BLaER1 (cell line): Measurements from ENCODE around the gene PIK3C2G.

Experiments
- H3K27ac ChIP-seq: shearing (Covaris generic); formaldehyde crosslinking; 2 replicates; pipeline ENCODE4 v1.8.1; 2022
- H3K27me3 ChIP-seq: shearing (Covaris generic); formaldehyde crosslinking; 2 replicates; pipeline ENCODE4 v1.8.1; 2022
- H3K36me3 ChIP-seq: shearing (Covaris generic); formaldehyde crosslinking; 2 replicates; pipeline ENCODE4 v1.8.1; 2022
- H3K4me1 ChIP-seq: shearing (Covaris generic); formaldehyde crosslinking; 2 replicates; pipeline ENCODE4 v1.8.1; 2022
- H3K4me2 ChIP-seq: shearing (Covaris generic); formaldehyde crosslinking; 2 replicates; pipeline ENCODE4 v1.8.1; 2022
- H3K4me3 ChIP-seq: shearing (Covaris generic); formaldehyde crosslinking; 2 replicates; pipeline ENCODE4 v1.8.1; 2022
- H3K9ac ChIP-seq: shearing (Covaris generic); formaldehyde crosslinking; 2 replicates; pipeline ENCODE4 v1.8.1; 2022
- H3K9me3 ChIP-seq: shearing (Covaris generic); formaldehyde crosslinking; 2 replicates; pipeline ENCODE4 v1.8.1; 2022
- H4K20me1 ChIP-seq: shearing (Covaris generic); formaldehyde crosslinking; 2 replicates; pipeline ENCODE4 v1.8.1; 2022
- Cebpa-rat ChIP-seq: shearing (Covaris generic); IDR thresholded peaks from 2 replicates; pipeline ENCODE4 v1.8.1; 2022

PIK3C2G gene, protein sequence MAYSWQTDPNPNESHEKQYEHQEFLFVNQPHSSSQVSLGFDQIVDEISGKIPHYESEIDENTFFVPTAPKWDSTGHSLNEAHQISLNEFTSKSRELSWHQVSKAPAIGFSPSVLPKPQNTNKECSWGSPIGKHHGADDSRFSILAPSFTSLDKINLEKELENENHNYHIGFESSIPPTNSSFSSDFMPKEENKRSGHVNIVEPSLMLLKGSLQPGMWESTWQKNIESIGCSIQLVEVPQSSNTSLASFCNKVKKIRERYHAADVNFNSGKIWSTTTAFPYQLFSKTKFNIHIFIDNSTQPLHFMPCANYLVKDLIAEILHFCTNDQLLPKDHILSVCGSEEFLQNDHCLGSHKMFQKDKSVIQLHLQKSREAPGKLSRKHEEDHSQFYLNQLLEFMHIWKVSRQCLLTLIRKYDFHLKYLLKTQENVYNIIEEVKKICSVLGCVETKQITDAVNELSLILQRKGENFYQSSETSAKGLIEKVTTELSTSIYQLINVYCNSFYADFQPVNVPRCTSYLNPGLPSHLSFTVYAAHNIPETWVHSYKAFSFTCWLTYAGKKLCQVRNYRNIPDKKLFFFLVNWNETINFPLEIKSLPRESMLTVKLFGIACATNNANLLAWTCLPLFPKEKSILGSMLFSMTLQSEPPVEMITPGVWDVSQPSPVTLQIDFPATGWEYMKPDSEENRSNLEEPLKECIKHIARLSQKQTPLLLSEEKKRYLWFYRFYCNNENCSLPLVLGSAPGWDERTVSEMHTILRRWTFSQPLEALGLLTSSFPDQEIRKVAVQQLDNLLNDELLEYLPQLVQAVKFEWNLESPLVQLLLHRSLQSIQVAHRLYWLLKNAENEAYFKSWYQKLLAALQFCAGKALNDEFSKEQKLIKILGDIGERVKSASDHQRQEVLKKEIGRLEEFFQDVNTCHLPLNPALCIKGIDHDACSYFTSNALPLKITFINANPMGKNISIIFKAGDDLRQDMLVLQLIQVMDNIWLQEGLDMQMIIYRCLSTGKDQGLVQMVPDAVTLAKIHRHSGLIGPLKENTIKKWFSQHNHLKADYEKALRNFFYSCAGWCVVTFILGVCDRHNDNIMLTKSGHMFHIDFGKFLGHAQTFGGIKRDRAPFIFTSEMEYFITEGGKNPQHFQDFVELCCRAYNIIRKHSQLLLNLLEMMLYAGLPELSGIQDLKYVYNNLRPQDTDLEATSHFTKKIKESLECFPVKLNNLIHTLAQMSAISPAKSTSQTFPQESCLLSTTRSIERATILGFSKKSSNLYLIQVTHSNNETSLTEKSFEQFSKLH (N-terminal part only)

GRCh38 chr12:18261273-18261672, at the start of gene PIK3C2G:
Gene PIK3C2G (plus strand): TSS chr12:18261518. CDS start chr12:18282082, 20,564 bp downstream.
- Histone ChIP-seq H3K4me2 (no peak within 1 kb of the TSS), H3K4me1 (no peaks in the 10 kb centered on the region), H4K20me1 (no peaks in the 10 kb centered on the region), H3K27me3 (no peaks in the 10 kb centered on the region), H3K9me3 (no peaks in the 10 kb centered on the region), H3K27ac (no peak within 1 kb of the TSS), H3K4me3 (no peak within 1 kb of the TSS), H3K36me3 (no peaks in the 10 kb centered on the region), H3K9ac (no peak within 1 kb of the TSS)
- no peak for TF ChIP-seq Cebpa-rat

DNA sequence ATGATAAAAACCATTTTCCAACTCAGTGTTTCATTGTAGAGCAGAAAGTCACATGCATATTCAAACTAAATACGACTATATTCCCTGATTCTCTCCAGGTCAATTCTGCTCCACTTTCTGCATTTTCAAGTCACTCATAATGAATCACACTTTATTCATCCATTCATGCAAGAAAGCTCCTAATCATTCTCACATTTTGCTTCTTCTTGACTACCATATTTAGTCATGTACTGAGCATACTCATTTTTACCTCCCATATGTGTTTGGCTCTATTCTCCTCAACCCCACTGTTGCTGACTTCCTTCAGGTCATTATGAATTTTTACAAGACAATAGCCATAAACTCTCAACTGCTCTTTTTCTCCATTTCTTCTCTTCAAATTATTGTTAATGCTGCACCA, 43.4 kb upstream of the PIK3C2G start:
- Histone ChIP-seq H3K9ac (no peak overlapping the region), H3K4me2 (no peak overlapping the region), H4K20me1 (no peaks in the 10 kb centered on the region), H3K27ac (no peak overlapping the region), H3K4me3 (no peak overlapping the region), H3K9me3 (no peaks in the 10 kb centered on the region), H3K27me3 (no peaks in the 10 kb centered on the region), H3K4me1 (peaks cover 4% of the 10 kb centered on the region; the same call in 1 of the 2 replicates), H3K36me3 (no peaks in the 10 kb centered on the region)
- no peak for TF ChIP-seq Cebpa-rat

DNA sequence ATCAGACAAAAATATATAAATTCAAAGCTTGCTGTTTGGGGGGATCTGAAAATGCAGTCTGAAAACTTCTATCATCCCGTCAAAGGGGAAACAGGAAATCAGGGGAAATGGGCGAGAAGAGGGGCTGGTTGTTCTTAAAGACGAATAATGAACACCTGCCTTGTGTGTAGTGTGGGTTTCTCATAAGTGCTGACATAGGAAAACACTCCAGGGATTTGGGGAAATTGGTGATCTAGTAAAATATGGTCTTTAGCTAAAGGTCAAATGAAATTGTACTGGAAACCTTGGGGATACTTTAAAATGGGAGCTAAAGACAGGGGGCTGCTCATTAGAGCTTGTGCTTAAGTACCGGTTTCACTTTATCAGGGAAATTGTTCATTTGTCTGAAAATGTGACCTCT, 39.6 kb upstream of the PIK3C2G start:
- H3K27ac ChIP-seq = no peak overlapping the region
- H3K9me3 ChIP-seq = no peaks in the 10 kb centered on the region
- H3K9ac ChIP-seq = no peak overlapping the region
- no peak overlapping the region for H3K4me2 ChIP-seq
- peaks cover 4% of the 10 kb centered on the region; the same call in 1 of the 2 replicates for H3K4me1 ChIP-seq
- no peaks in the 10 kb centered on the region for H3K36me3 ChIP-seq
- no peaks in the 10 kb centered on the region for H3K27me3 ChIP-seq
- H3K4me3 ChIP-seq = no peak overlapping the region
- no peaks in the 10 kb centered on the region for H4K20me1 ChIP-seq
- no peak for TF ChIP-seq Cebpa-rat

DNA sequence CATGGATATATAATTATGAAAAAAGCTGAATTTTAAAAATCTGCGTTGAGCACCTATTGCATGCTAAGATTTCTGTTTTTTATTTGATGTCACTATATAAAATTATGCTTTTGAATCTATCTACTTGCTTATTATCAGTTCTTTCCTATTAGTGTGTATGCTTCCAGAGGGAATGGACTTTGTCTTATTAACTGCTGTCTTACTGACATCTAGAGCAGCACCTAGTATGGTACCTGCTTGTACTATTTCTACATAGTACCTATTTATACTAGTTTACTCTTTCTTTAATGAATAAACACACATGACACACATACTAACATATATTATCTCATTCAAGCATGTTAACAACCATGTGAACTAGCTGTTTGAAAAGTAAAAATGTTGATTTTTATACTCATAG, 38.6 kb upstream of the PIK3C2G start:
- peaks cover 4% of the 10 kb centered on the region; the same call in 1 of the 2 replicates for H3K4me1 ChIP-seq

GRCh38 chr12:18224745-18225144, 36.6 kb upstream of the PIK3C2G start:
- H3K9me3 ChIP-seq = no peaks in the 10 kb centered on the region
- TF ChIP-seq Cebpa-rat = no peak

More for the DNA sequence above, 38.6 kb upstream of the PIK3C2G start:
- Histone ChIP-seq H3K4me3 (no peak overlapping the region), H3K9me3 (no peaks in the 10 kb centered on the region), H4K20me1 (no peaks in the 10 kb centered on the region), H3K27me3 (no peaks in the 10 kb centered on the region), H3K9ac (no peak overlapping the region), H3K4me2 (no peak overlapping the region), H3K27ac (no peak overlapping the region), H3K36me3 (no peaks in the 10 kb centered on the region)
- no peak for TF ChIP-seq Cebpa-rat

GRCh38 chr12:18239526-18239925, 21.8 kb upstream of the PIK3C2G start:
- H3K27ac ChIP-seq = no peak overlapping the region
- no peak for TF ChIP-seq Cebpa-rat
- no peaks in the 10 kb centered on the region for H3K27me3 ChIP-seq
- H3K9me3 ChIP-seq = peaks cover 11% of the 10 kb centered on the region
- H3K4me3 ChIP-seq = no peak overlapping the region
- H3K4me1 ChIP-seq = no peaks in the 10 kb centered on the region
- H3K4me2 ChIP-seq = no peak overlapping the region
- no peaks in the 10 kb centered on the region for H3K36me3 ChIP-seq
- no peak overlapping the region for H3K9ac ChIP-seq
- no peaks in the 10 kb centered on the region for H4K20me1 ChIP-seq

More at GRCh38 chr12:18224745-18225144, 36.6 kb upstream of the PIK3C2G start:
- no peaks in the 10 kb centered on the region for H3K27me3 ChIP-seq
- peaks cover 4% of the 10 kb centered on the region; the same call in 1 of the 2 replicates for H3K4me1 ChIP-seq
- no peak overlapping the region for H3K27ac ChIP-seq
- no peak overlapping the region for H3K4me3 ChIP-seq
- H4K20me1 ChIP-seq = no peaks in the 10 kb centered on the region
- H3K4me2 ChIP-seq = no peak overlapping the region
- no peaks in the 10 kb centered on the region for H3K36me3 ChIP-seq
- no peak overlapping the region for H3K9ac ChIP-seq

DNA sequence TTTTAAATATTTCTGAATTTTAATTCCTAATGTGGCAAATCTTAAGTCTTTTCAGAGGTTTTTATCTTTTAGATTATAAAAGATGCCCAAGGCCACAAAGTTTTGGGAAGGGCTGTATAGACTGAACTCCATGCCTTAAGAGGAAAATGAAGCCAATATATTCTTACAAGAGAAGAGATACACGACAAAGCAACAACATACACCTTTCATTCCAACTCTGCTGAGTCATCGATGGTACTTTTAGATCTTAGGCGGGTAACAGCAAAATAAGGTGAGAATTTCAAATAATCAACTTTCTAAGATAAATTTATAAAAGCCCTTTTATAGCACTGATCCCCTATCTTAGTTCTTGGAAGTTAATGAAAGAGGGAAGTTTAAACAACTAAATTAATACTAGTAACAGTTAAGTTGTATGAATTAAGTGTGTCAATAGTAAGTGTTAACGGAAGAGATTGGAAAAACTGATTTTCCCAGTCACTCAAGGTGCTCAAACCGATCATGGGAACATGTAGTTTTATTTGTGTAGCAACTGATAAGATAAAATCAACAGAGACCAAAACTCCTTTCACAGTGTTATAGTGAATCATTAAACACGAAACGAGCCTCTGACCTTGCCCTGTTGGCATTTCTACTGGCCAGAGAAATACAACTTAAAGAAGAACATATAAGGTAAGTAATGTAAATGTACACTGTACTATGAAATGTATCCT, 18.8 kb upstream of the PIK3C2G start:
- no peak overlapping the region for H3K4me2 ChIP-seq
- H3K27ac ChIP-seq = no peak overlapping the region
- no peak overlapping the region for H3K4me3 ChIP-seq
- no peaks in the 10 kb centered on the region for H3K36me3 ChIP-seq
- H3K9ac ChIP-seq = no peak overlapping the region
- H3K9me3 ChIP-seq = no peaks in the 10 kb centered on the region
- H3K27me3 ChIP-seq = no peaks in the 10 kb centered on the region
- TF ChIP-seq Cebpa-rat = no peak
- no peaks in the 10 kb centered on the region for H3K4me1 ChIP-seq
- H4K20me1 ChIP-seq = no peaks in the 10 kb centered on the region

DNA sequence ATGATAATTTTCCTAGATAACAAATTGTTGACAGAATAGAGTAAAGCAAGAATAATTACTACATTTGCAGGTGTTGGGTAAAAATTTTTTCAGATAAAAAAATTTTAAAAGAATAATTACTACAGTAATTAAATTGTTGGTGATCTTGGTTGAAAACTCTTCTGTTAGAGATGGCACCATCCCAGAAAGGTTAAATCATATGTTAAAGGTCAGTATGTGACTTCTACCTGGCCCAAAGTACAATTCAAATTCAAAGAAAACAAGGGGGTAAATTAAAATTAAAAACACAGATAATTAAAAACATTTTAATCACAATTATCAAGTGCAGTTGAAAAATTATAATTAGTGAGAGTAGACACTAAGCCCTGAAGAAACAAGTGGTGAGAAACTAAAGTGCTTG, 18.1 kb upstream of the PIK3C2G start:
- no peak overlapping the region for H3K27ac ChIP-seq
- no peak overlapping the region for H3K9ac ChIP-seq
- H3K4me2 ChIP-seq = no peak overlapping the region
- H3K4me3 ChIP-seq = no peak overlapping the region
- no peaks in the 10 kb centered on the region for H4K20me1 ChIP-seq
- no peaks in the 10 kb centered on the region for H3K27me3 ChIP-seq
- no peak for TF ChIP-seq Cebpa-rat
- no peaks in the 10 kb centered on the region for H3K9me3 ChIP-seq
- no peaks in the 10 kb centered on the region for H3K4me1 ChIP-seq
- no peaks in the 10 kb centered on the region for H3K36me3 ChIP-seq

DNA sequence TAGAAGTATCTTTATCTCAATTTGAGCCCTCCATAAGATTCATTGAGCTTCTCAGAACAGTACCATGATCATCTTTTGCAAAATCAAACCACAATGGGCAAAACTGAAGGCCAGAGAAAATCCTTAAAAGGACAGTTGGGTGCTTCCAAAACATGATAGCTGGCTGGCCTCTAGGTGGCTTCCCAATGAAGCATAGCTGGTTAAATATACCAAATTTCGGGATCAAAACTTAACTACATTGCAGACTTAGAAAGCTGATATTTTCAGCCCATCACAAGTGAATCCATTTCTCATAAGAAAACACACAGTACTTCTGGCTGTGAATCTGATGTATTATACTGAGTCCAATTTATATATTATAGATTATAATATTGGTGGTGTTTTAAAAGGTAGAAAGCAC, 15.3 kb upstream of the PIK3C2G start:
- no peaks in the 10 kb centered on the region for H3K9me3 ChIP-seq
- no peak overlapping the region for H3K9ac ChIP-seq
- H3K27ac ChIP-seq = no peak overlapping the region
- TF ChIP-seq Cebpa-rat = no peak
- no peaks in the 10 kb centered on the region for H3K36me3 ChIP-seq
- no peak overlapping the region for H3K4me2 ChIP-seq
- H3K4me1 ChIP-seq = no peaks in the 10 kb centered on the region
- H4K20me1 ChIP-seq = no peaks in the 10 kb centered on the region
- H3K27me3 ChIP-seq = no peaks in the 10 kb centered on the region
- H3K4me3 ChIP-seq = no peak overlapping the region
